NCI-H1436 treated with DMSO at 0.1 percent for 48 hours (cell line): Measurements from ENCODE around the gene MCOLN3.

Experiments
- DNase-seq: peaks from one replicate; lab custom pipeline; 2025; lab: John Stamatoyannopoulos, UW

The MCOLN3 gene, protein sequence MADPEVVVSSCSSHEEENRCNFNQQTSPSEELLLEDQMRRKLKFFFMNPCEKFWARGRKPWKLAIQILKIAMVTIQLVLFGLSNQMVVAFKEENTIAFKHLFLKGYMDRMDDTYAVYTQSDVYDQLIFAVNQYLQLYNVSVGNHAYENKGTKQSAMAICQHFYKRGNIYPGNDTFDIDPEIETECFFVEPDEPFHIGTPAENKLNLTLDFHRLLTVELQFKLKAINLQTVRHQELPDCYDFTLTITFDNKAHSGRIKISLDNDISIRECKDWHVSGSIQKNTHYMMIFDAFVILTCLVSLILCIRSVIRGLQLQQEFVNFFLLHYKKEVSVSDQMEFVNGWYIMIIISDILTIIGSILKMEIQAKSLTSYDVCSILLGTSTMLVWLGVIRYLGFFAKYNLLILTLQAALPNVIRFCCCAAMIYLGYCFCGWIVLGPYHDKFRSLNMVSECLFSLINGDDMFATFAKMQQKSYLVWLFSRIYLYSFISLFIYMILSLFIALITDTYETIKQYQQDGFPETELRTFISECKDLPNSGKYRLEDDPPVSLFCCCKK

DNA sequence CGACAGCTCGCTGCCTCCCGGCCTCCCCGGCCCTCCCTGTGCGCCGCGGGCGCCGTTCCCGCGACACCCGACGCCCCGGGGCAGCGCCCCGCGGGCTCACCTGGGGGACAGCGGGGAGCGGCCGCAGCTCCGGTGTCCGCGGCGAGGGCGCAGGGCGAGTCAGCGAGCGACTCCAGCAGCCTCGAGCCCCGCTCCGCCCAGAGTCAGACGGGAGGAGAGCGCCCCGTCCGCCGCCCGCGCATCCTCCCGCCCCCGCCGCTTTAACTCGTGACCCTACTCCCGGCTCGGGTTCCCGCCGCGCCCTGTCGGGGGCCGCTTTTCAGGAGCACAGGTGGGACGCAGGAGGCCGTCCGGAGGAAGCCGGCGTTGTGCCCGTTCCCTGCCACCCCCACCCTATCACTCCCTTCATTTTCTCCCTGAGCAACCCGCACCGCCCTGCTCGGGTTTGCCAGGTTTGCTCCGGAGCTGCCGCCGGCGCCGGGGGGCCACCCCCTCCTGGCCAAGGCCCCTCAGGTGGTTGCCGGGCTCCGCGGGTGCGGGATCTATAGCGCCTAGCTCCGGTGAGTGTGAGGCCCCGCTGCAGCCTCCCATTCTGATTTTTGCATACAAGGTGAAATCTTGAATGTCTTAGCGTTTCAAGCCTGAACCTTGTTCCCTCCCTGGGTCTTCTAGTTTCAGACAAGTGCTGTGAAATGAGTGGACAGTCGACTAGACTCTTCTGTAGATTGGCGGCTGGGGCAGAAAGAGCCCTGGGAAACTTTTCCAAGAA lies at the start of gene MCOLN3:
TSS of gene MCOLN3 (minus strand) at position 205 of the 769 bp plus-strand sequence. CDS start 3,140 bp downstream, outside the sequence.
- DNase-seq = no peak

DNA sequence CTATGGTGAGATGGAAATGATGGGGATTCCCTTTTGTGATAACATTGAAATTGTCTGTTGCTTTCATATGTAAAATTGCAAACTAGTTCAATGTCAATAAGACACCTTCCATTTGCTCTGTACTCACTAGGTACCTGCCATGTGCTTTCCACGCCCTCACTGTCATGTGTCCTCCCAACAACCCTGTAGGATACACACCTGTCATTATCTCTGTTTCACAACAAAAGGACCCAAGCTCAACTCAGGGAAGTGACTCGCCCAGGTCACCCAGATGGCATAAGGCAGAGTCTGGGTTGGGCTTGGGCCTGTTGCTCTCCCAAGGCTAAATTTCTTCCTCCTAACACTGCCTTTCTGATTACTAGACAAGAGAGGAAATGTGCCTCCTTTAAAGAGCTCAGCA lies 45.3 kb upstream of the MCOLN3 start:
- DNase-seq = no peak

DNA sequence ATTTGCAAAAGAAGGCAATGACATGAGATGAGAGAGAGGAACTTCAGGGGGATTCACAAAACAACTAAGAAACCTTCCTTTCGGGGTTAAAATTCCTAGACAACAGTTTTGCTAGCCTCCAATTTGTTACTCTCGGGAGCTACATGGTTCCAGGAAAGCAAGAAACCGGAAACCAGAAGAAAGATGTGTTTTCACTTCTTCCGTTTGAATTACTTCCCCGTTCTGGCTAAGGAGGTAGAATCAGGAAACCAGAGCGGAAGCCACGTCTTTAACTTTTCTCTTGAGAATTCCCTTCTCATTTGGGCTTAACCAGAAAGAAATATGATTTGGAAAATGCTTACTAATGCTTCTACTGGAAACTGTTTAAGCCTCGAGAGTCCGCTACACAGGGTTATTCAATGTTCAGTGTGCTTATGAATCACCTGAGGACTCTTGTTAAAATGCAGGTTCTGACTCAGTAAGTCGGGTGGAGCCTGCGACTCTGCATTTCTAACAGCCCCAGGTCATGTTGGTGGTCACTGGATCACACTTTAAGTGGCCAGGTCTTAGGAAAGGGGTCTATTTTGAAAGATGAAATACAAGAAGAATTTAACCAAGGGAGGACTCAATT lies 43.5 kb upstream of the MCOLN3 start:
- DNase-seq = no peak

DNA sequence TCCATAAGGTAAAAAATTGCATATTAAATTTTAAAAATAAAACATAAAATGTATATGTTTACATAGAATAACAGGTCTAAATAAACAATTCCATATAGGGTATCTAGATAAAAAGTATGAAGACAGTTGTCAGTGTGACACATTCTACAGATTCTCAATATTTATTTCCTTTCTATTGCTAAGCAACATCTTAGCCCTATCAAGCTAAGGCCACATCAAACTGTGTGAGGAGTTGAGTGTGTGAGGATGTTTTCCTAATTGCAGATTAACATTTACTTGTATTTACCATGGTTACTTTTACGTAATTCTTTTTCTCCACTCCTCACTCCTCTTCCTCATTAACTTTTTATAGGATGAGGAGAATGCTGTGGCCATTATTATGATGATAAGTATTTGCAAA lies 41.9 kb upstream of the MCOLN3 start:
- no peak for DNase-seq

DNA sequence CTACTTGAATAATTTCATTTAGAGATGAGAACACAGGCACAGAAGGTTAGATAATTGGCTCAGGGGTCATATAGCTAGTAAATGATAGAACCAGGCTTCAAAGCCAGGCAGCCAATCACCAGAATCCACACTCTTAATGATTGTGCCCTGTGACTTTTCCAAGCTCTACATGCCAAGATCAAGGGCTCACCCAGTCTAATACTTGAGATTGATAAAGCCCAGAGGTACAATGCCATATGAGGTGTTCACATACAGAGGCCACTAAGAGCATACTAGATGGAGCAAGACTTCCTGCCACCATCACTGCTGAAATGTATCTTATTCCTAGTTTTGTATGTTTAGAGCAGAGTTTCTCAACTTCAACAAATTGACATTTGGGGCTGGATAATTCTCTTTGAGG lies 40.9 kb upstream of the MCOLN3 start:
- DNase-seq = no peak

DNA sequence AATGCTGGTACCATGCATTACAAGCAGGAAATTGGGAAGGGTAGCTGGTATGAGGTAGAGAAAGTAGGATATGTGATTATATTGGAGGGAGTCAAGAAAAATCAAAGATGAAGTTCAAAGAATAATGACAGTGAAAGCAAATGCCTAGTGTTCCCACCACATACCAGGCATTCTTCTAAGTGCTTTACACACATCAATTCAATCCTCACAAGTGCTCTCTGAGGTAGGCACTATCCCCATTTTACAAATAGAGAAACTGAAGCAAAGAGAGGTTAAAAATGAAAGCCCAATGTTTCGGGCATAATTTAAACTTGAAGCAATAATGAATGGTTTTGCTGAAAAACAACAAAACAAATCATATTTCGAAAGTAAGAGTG lies 40.1 kb upstream of the MCOLN3 start:
- DNase-seq = no peak

DNA sequence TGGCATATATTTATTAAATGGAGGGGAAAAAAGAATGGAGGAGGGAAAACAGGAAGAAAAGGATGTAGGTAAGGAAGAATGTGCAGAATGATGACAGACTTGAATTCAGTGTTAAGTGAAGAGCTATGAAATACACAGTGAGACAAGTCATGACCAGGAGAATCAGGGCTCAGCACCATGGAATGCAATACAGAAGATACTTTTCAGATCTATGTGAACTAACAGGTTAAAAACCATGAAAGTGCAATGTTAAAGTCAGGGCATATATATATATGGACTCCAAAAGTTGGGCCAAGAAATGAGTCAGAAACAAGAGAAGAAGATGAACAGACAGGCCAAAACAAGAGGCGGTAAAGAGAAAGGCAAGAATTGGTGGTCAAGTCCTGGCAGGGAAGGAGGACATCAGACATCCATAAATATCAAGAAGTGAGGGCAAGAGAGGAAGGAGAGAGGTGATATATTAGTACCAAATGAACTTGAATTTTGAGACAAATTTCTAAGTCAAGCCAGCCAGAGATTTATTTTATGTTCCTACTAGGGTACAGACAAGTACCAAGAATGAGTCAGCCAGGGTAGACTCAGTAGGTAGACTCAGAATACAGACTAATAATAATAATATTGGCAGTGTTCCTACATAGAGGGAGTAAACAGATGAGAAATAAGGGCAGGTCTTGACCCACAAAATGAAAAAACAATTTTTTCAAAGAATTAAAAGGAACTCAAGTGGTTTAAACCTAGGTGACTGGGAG lies 39.5 kb upstream of the MCOLN3 start:
- no peak for DNase-seq

DNA sequence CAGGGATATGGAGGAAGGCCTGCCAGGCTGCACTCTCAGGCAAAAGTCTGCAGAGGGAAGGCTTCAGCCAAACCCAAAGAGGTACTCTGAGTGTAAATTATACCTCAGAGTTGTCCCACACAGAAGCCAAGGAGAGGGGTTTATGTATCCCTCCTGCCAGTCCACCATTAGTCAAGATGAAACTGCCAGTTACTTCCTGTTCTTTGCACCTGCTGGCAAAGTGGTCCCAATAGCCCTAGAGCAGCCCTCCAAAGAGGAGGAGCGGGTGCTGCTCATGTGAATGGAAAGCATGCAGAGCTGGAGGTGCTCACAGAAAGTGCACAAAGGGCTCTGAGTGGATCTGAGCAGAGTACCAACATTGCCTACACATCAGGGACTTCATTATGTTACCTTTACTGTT lies 37.1 kb upstream of the MCOLN3 start:
- peak; percentile 7 for DNase-seq

DNA sequence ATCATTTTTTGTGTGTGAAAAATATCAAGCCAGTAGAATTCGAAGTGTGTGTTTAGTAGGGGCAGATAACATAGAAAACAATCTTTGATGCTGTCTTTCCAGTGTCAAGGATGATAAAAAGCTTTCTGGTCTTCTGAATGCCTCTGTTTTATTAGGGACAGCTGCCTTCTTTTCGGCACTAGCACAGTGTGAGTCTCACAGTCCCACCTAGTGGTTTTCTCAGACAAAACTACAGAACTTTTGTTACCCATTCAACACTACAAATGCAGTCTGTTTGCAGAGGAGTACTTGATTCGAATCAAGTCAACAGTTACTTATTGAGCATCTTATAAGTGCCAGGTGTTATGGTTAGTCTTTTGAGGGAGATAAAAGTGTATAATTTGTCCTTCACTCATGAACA lies 30.6 kb upstream of the MCOLN3 start:
- DNase-seq = no peak

DNA sequence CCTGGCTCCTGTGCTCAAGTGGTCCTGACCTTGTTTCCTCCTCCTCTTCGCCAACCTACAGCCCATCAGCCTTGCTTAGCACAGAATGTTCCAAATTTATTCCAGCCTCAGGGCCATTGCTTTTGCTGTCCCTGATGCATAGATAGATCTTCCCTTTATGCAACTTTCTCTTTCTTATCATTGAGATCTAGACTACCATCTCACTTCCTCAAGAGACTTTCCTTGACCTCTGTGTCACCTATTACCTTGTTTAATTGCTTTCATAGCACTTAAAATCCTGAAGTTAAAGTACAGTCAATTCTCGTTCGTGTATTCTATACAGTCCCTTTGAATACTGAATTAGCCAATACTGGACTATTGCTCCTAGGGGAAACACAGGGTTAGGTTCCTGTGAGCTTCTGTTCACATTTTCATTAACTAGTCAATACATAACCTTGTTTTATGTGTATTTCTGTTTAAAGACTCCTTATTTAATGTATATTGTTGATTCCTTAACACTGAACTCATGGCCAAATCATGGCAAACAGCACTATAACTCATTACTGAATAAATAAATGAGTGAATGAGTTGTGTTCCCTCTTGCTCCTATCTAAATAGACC lies 26.2 kb upstream of the MCOLN3 start:
- no peak for DNase-seq

DNA sequence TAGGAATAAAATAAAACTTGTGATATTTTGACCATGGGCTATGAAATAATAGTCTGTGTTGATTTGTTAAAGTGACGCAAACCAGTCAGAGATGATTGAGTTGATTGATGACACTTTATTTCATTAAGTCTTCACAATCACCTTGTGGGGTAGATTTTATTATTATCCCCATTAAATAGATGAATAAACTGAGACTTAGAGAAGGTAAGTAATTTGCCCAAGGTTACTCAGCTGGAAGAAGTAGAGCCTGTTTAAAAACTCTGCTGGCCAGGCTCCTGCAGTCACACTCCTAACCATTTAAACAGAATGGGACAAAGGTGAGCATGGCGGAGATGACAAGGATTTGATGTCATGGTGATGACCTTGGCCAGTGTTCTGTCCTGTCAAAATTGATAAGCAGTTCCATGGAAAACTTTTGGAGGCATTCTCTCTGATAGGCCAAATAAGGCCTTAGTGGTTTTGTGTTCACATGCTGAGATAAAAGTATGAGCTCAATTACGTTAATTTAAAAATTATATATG lies 22.7 kb upstream of the MCOLN3 start:
- DNase-seq = no peak

DNA sequence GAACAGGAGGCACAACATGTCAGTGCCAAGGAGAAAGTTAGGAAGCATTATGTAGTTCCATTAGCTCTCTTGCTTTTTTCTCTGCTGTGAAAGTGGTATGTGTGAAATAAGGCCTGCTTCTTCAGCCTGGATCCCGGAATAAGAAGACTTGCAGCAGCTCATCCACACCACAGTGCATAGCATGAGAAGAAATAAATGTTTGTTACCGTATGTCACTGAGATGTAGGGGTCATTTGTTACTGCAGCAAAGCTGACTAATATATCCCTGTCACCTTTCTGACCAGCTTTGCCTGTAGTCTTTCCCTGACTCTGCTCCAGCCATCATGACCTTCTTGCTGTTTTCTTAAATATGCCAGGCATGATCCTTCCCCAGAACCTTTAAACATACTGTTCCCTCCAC lies 20.5 kb upstream of the MCOLN3 start:
- DNase-seq = no peak

DNA sequence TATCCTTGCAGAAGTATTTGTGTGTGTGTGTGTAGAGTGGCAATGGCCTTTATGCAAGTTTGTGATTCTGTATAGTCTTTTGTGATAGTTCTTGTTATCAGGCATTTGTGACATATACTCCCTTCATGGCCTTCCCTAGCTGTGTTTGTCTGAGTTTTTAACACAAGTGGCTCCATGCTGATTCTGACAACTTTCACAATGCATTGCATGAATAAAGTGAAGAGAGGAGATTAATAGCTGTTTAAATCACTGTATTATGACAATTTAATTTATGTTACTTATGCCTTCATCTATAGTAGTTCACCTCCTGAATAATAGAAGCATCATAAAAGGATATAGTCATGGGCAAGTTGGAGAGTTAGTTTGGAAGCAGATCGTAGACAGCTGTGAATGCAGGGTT lies 17.2 kb upstream of the MCOLN3 start:
- no peak for DNase-seq

DNA sequence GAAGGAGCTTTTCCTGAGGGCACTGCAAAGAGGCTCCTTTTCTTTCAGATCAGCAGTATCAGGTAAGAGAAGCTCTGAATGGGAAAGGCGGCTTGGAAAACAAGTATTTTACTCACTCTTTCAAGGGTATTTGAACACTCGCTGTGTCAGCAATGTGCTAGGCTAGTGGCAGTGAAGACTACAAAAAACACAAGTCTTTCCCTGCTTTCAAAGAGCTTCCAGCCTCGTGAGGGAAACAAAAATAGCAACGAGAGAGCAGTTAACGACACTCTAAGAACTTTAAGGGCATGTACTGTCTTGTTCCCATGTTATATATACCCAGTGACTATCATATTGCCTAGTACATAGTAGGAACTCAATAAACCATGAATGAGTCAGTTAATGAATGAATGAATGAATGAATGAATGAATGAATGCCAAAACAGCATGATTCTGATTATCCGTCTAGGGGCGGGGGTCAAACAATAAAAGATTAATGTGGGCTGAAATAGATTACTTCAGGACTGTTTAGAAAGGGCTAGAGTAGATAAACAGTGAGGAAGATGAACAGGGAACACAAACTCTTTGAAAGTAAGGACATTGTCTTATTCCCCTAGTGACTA lies 14.2 kb upstream of the MCOLN3 start:
- DNase-seq = no peak

DNA sequence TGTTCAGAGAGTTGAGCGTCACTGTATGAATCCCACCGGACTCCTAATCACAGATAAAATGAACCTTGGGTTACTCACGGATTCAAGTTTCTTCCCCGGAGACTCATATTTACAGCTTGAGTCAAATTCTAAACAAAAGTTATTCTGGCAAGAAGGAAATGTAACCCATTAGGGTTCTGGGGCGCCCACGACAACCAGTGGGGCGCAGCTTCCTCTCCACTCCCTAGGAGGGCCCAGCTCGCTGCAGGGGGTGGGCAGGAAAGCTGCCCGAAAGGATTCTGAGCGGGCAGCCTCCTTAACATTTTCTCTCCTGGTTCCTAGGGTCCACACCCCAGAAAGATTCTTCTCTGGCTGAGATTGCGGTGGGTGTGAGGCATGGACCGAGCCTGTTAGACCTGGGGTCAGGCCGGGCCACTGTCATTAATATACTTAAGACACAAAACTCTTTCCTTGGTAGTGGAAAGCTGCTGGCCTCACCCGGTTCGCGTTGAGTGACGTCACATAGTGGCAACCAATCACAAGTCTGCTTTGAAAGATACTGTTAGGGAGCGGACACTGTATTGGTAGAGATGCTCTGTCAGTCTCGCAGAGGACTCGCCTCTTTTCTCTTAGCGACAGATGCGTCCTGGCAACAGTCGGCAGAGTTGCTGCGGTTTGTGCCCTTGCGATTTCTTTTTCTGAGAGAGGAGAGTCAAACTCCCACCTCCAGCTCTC lies 13.6 kb upstream of the MCOLN3 start:
- peak; percentile 75 for DNase-seq

DNA sequence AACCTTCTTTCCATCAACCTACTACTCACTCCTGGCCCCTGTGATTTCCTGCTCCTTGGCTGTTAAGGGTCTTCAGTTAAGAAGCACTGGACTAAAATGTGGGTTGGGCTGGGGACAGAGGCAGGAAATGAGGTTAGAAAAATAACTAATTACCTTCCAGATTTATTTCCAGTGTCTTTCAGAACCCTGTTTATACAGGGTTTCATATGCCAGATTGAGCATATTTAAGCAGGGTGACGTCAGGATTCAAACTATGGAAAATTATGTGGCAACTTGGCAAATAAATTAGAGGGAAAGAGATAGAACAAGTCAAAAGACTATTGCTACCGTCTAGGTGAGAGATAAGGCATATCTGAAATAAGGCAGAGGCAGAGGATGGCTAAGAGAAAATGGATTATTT lies 11.7 kb upstream of the MCOLN3 start:
- no peak for DNase-seq

DNA sequence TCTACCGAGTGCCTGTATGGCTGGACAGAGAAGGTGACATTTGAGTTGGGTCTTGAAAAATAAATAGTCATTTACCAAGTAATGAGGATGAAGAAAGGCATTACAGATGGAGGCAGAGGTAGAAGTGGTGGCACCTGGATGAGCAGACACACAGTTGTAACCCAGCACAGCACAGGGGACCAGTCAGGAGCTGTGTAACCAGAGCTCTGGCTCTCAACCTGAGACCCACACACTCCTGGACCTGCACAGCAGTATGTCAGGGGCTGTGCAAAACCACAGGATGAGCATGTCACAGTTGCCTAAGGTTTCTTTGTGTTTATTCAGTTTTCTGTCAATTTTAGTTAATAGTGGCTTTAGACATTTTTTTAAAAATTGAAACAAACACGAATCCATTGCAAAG lies 11.3 kb upstream of the MCOLN3 start:
- DNase-seq = no peak

DNA sequence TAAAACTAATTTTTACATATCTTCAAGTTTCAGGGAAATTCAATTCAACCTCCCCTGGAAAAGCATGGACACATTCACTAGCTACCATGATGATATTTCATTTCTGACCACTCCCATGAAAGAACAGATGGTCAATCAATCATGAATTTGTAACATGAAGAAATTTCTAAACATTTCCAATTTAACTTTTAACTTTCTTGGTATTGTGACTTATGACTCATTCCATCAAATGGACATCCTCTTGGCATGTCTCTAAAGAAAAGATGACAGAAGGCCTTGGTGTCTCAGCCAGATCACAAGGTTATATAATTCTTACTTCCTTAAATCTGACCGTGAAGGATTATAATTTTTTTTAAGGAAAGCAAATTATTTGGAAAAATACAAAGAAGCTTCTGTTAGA lies 10.5 kb upstream of the MCOLN3 start:
- no peak for DNase-seq

DNA sequence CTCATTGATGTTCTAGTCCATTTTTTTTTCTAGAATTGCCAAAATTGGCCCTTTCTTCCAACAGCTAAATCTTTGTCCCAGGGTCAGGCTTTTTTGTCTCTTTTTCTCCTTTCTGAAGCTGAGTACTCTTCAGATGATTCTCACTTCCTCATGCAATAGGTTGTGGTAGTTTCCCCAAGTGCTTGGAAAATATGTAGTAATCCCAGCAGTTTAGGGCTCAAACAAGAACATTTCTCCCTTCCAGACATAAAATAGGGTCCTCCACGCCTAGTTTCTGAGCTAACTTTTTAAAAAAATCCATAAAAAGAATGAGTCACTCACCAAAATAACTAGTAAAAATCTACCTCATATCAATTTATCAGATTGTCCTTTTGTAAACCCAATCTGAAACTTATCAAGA lies 10.0 kb upstream of the MCOLN3 start:
- no peak for DNase-seq

DNA sequence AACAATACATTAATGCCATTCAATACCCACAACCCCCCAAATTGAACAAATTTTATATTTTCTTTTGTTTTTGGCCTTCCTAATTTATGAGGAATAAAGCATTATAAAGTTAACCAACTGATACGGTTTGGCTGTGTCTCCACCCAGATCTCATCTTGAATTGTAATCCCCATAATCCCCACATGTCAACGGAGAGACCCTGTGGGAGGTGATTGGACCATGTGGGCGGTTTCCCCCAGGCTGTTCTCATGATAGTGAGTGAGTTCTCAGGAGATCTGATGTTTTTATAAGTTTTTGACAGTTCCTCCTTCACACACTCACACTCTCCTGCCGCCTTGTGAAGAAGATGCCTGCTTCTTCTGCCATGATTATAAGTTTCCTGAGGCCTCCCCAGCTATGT lies 6.4 kb upstream of the MCOLN3 start:
- no peak for DNase-seq
